ENCODE measurements around the gene PLXDC2.

The PLXDC2 gene

DNA sequence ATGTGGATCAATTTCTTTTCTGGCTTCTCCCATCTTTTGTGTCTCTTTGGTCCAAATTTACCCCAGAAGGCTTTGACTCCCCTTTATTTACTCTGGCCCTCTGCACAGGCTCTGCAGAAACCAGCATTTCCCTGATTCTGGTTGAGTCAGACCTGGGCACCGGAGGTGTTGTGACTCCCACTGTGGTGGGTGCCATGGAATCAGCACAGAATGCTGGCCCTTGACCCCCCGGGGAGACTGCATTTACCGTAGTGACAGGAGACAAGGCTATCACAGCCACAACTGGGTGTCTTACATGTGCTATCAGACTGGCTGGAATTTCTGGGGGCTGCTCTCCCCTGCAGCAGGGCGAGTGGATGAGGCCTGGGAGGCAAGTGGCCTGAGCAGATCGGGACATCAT is 37.6 kb downstream of the PLXDC2 start:
- no peaks in the 10 kb centered on the region for H3K79me2 ChIP-seq (ENCODE audit: insufficient read depth, low read length)
- no peaks in the 10 kb centered on the region for H4K20me1 ChIP-seq (ENCODE audit: insufficient read depth, low read length)
- H3K9me3 ChIP-seq (ENCODE audit: insufficient read depth, low read length, severe bottlenecking) = no peaks in the 10 kb centered on the region
- no peak for TF ChIP-seq EZH2 (IDR thresholded peaks at IDR 0.05; ENCODE audit: borderline replicate concordance, low read depth, low read length, severe bottlenecking)
- TF ChIP-seq, protein P1, sequence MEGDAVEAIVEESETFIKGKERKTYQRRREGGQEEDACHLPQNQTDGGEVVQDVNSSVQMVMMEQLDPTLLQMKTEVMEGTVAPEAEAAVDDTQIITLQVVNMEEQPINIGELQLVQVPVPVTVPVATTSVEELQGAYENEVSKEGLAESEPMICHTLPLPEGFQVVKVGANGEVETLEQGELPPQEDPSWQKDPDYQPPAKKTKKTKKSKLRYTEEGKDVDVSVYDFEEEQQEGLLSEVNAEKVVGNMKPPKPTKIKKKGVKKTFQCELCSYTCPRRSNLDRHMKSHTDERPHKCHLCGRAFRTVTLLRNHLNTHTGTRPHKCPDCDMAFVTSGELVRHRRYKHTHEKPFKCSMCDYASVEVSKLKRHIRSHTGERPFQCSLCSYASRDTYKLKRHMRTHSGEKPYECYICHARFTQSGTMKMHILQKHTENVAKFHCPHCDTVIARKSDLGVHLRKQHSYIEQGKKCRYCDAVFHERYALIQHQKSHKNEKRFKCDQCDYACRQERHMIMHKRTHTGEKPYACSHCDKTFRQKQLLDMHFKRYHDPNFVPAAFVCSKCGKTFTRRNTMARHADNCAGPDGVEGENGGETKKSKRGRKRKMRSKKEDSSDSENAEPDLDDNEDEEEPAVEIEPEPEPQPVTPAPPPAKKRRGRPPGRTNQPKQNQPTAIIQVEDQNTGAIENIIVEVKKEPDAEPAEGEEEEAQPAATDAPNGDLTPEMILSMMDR (IDR thresholded peaks at IDR 0.05; ENCODE audit: borderline replicate concordance, extremely low read depth, low read length, poor library complexity, severe bottlenecking) = no peak
- no peak overlapping the region for H3K4me3 ChIP-seq (ENCODE audit: low read depth in 1 of 2, low read length in 2 of 2)
- no peaks in the 10 kb centered on the region for H3K36me3 ChIP-seq (ENCODE audit: insufficient read depth, low read length)
- no peak for ATAC-seq (ENCODE audit: insufficient read depth, low read depth)
- H3K4me1 ChIP-seq (ENCODE audit: insufficient read depth, low read length) = no peaks in the 10 kb centered on the region
- no peak overlapping the region for H2AFZ ChIP-seq (ENCODE audit: low read depth, low read length)
- H3K27ac ChIP-seq (ENCODE audit: low read length) = no peak overlapping the region
- no peak overlapping the region for H3K4me2 ChIP-seq (ENCODE audit: insufficient read depth, low read length)
- H3K27me3 ChIP-seq (ENCODE audit: insufficient read depth, low read length, poor library complexity) = no peaks in the 10 kb centered on the region
- DNase-seq = no peak
- H3K9ac ChIP-seq (ENCODE audit: low read depth, low read length) = no peak overlapping the region

DNA sequence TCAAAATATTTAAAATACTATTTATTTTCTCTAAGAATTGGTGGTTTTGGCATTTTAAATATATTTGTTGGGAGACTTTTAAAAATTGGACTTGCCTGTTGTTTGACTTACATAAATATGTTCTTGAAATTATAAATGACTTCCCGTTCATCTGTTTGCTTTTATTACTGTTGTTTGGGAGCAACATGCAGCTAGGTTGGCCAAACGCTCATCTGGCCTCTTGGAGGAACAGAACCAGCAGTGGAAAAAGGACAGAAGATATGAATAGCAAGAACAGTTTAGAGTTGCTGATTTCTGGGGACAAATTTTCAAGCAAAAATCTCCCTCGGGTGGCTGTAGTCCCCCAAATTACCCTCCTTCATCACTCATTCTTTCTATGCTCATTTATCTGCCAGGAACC is 41.6 kb downstream of the PLXDC2 start:
- Histone ChIP-seq H3K79me2 (ENCODE audit: insufficient read depth, low read length) (no peaks in the 10 kb centered on the region), H3K36me3 (ENCODE audit: insufficient read depth, low read length) (no peaks in the 10 kb centered on the region), H4K20me1 (ENCODE audit: insufficient read depth, low read length) (no peaks in the 10 kb centered on the region), H2AFZ (ENCODE audit: low read depth, low read length) (no peak overlapping the region), H3K4me2 (ENCODE audit: insufficient read depth, low read length) (no peak overlapping the region), H3K27me3 (ENCODE audit: insufficient read depth, low read length, poor library complexity) (no peaks in the 10 kb centered on the region), H3K27ac (ENCODE audit: low read length) (no peak overlapping the region), H3K9me3 (ENCODE audit: insufficient read depth, low read length, severe bottlenecking) (no peaks in the 10 kb centered on the region), H3K9ac (ENCODE audit: low read depth, low read length) (no peak overlapping the region), H3K4me1 (ENCODE audit: insufficient read depth, low read length) (no peaks in the 10 kb centered on the region), H3K4me3 (ENCODE audit: low read depth in 1 of 2, low read length in 2 of 2) (no peak overlapping the region)
- DNase-seq = no peak
- no peak for TF ChIP-seq EZH2 (IDR thresholded peaks at IDR 0.05; ENCODE audit: borderline replicate concordance, low read depth, low read length, severe bottlenecking)
- TF ChIP-seq, protein P1 (IDR thresholded peaks at IDR 0.05; ENCODE audit: borderline replicate concordance, extremely low read depth, low read length, poor library complexity, severe bottlenecking) = no peak
- ATAC-seq (ENCODE audit: insufficient read depth, low read depth) = no peak

DNA sequence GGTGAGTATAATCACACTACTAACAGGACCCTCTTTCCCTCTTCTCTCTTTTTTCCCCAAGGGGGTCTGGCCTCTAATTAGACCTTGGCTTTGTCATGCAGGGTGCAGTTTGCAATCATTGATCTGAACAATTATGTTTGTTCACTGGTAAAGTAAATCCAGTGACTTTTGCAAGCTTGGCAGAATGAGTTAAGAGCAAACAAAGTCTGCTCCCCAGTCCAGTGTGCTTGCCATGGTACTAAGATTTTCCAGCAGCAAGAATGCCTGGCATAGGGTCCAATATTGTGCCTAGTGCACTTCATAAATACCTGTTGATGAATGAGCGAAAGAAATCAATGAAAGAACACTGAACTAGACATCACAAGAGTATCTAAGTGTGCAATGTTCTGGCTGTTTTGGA is 43.9 kb downstream of the PLXDC2 start:
- no peaks in the 10 kb centered on the region for H3K4me1 ChIP-seq (ENCODE audit: insufficient read depth, low read length)
- H3K79me2 ChIP-seq (ENCODE audit: insufficient read depth, low read length) = no peaks in the 10 kb centered on the region
- H3K9ac ChIP-seq (ENCODE audit: low read depth, low read length) = no peak overlapping the region
- H2AFZ ChIP-seq (ENCODE audit: low read depth, low read length) = no peak overlapping the region
- no peaks in the 10 kb centered on the region for H4K20me1 ChIP-seq (ENCODE audit: insufficient read depth, low read length)
- TF ChIP-seq, protein P1 (IDR thresholded peaks at IDR 0.05; ENCODE audit: borderline replicate concordance, extremely low read depth, low read length, poor library complexity, severe bottlenecking) = no peak
- TF ChIP-seq EZH2 (IDR thresholded peaks at IDR 0.05; ENCODE audit: borderline replicate concordance, low read depth, low read length, severe bottlenecking) = no peak
- DNase-seq = no peak
- no peak for ATAC-seq (ENCODE audit: insufficient read depth, low read depth)
- no peaks in the 10 kb centered on the region for H3K36me3 ChIP-seq (ENCODE audit: insufficient read depth, low read length)
- no peaks in the 10 kb centered on the region for H3K9me3 ChIP-seq (ENCODE audit: insufficient read depth, low read length, severe bottlenecking)
- H3K4me2 ChIP-seq (ENCODE audit: insufficient read depth, low read length) = no peak overlapping the region
- H3K4me3 ChIP-seq (ENCODE audit: low read depth in 1 of 2, low read length in 2 of 2) = no peak overlapping the region
- no peak overlapping the region for H3K27ac ChIP-seq (ENCODE audit: low read length)
- no peaks in the 10 kb centered on the region for H3K27me3 ChIP-seq (ENCODE audit: insufficient read depth, low read length, poor library complexity)

Data from DND-41 (cell line).